ENCODE data around the gene ADAT2. TPM values are rescaled to one million over a fixed set of nuclear protein-coding genes. Genes with fewer than 3 reads are reported as not detected.

Gene ADAT2
- total and polyA plus RNA-seq, 2 of the 4 experiments (the other 2 are of a cell fraction) = 2.7 to 5.4 TPM

DNA sequence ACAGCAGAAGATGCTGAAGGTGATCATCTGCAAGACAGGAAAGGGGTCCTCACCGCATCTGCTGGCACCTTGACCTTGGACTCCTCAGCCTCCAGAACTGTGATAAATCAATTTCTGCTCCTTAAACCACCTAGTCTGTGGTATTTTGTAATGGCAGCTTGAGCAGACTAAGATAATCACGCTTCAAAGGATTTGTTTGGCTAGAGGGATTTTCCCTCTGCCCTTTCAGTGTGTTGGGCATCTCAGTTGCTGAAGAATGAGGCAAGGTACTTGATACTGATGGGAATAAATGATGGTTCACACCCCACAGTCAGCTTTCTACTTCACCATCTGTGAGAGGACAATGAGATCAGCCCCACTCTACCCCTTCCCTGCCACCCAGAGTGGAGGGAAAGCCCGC lies 60.2 kb downstream of the ADAT2 start:
- Histone ChIP-seq H3K9ac (ENCODE audit: low read depth, low read length) (no peak overlapping the region), H2BK5ac (ENCODE audit: low read depth, low read length, poor library complexity, severe bottlenecking) (no peak overlapping the region), H2AK5ac (ENCODE audit: low read depth, low read length) (no peak overlapping the region), H3K27me3 (ENCODE audit: control insufficient read depth, insufficient read depth, low read length) (peaks cover 11% of the 10 kb centered on the region), H3K18ac (ENCODE audit: low read depth, low read length) (no peak overlapping the region), H3K4me1 (ENCODE audit: control insufficient read depth, insufficient read depth, low read length) (no peaks in the 10 kb centered on the region), H3K4ac (ENCODE audit: low read depth, low read length) (no peak overlapping the region), H4K5ac (ENCODE audit: low read depth, low read length) (no peak overlapping the region), H2AFZ (replicated peaks; ENCODE audit: low read length, poor library complexity) (no peak overlapping the region), H3K23ac (ENCODE audit: low read depth, low read length) (no peak overlapping the region), H4K20me1 (ENCODE audit: insufficient read depth, low read length) (no peaks in the 10 kb centered on the region), H4K91ac (ENCODE audit: insufficient read depth, low read depth, low read length) (no peak overlapping the region), H2AK9ac (replicated peaks; ENCODE audit: low read depth, low read length, poor library complexity) (no peak overlapping the region), H3K4me3 (ENCODE audit: insufficient read depth, low read depth, low read length) (no peak overlapping the region), H2BK20ac (ENCODE audit: low read depth, low read length) (no peak overlapping the region), H3K79me1 (ENCODE audit: low read depth in 1 of 2, low read length in 2 of 2) (no peaks in the 10 kb centered on the region), H3K14ac (replicated peaks; ENCODE audit: low read depth, low read length) (no peak overlapping the region), H3K27ac (ENCODE audit: insufficient read depth, low read length) (no peak overlapping the region), H2BK120ac (ENCODE audit: low read depth, low read length) (no peak overlapping the region), H3K9me3 (ENCODE audit: control insufficient read depth, insufficient read depth, low read length) (no peaks in the 10 kb centered on the region), H3K4me2 (ENCODE audit: low read depth, low read length) (no peak overlapping the region), H3K9me1 (ENCODE audit: insufficient read depth, low read length) (no peaks in the 10 kb centered on the region), H4K8ac (ENCODE audit: low read depth in 2 of 2, low read length in 2 of 2) (no peak overlapping the region), H2BK15ac (ENCODE audit: low read depth, low read length) (no peak overlapping the region), H3K36me3 (ENCODE audit: control insufficient read depth, insufficient read depth, low read length) (no peaks in the 10 kb centered on the region), H3K56ac (ENCODE audit: extremely low read depth, insufficient read depth, low read length) (no peak overlapping the region)
- ATAC-seq (ENCODE audit: low read depth) (no peak), DNase-seq (no peak)
- intact Hi-C loops (cut with micrococcal nuclease) (no loop called here), in situ Hi-C loops (cut with MboI; ENCODE audit: low sequenced_read_pairs) (no loop called here), dilution Hi-C loops (cut with HindIII; ENCODE audit: low sequenced_read_pairs, unreplicated experiment) (no loop called here)
- ChIA-PET POLR2A (ENCODE audit: unreplicated experiment) (no interaction called here), CTCF (no interaction called here)
- 83% methylated on average over 1 of the region's 3 CpGs; no CpG with 5 or more reads in 1 of the 2 experiments for WGBS, 2 experiments (ENCODE audit: extremely low coverage in 2 of 2, insufficient read length in 1 of 2)
- BruUV-seq (replicated peaks) = no TSS peak
- TF ChIP-seq, protein P1, sequence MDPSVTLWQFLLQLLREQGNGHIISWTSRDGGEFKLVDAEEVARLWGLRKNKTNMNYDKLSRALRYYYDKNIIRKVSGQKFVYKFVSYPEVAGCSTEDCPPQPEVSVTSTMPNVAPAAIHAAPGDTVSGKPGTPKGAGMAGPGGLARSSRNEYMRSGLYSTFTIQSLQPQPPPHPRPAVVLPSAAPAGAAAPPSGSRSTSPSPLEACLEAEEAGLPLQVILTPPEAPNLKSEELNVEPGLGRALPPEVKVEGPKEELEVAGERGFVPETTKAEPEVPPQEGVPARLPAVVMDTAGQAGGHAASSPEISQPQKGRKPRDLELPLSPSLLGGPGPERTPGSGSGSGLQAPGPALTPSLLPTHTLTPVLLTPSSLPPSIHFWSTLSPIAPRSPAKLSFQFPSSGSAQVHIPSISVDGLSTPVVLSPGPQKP (IDR thresholded peaks at IDR 0.05; ENCODE audit: borderline replicate concordance, low read depth, low read length) = no peak
- TF ChIP-seq SMC3 (IDR thresholded peaks at IDR 0.05; ENCODE audit: low read depth, low read length) (no peak), CHD1 (IDR thresholded peaks at IDR 0.05; ENCODE audit: low read depth, low read length) (no peak), POLR2A (IDR thresholded peaks at IDR 0.05; ENCODE audit: low read depth, low read length) (no peak), RAD21 (IDR thresholded peaks at IDR 0.05; ENCODE audit: low read length) (no peak), RFX5 (IDR thresholded peaks at IDR 0.05; ENCODE audit: low read depth, low read length) (no peak), BHLHE40 (IDR thresholded peaks at IDR 0.05; ENCODE audit: low read depth, low read length) (no peak), RCOR1 (IDR thresholded peaks at IDR 0.05; ENCODE audit: insufficient replicate concordance, low read length) (no peak), FOS (IDR thresholded peaks at IDR 0.05; ENCODE audit: low read depth, low read length) (no peak), CEBPB (IDR thresholded peaks at IDR 0.05; ENCODE audit: low read depth, low read length) (no peak), MAFK (IDR thresholded peaks at IDR 0.05; ENCODE audit: low read depth, low read length) (no peak)
- TF ChIP-seq, protein P2, sequence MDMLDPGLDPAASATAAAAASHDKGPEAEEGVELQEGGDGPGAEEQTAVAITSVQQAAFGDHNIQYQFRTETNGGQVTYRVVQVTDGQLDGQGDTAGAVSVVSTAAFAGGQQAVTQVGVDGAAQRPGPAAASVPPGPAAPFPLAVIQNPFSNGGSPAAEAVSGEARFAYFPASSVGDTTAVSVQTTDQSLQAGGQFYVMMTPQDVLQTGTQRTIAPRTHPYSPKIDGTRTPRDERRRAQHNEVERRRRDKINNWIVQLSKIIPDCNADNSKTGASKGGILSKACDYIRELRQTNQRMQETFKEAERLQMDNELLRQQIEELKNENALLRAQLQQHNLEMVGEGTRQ (IDR thresholded peaks at IDR 0.05; ENCODE audit: low read depth, low read length) = no peak
- TF ChIP-seq, protein P3, sequence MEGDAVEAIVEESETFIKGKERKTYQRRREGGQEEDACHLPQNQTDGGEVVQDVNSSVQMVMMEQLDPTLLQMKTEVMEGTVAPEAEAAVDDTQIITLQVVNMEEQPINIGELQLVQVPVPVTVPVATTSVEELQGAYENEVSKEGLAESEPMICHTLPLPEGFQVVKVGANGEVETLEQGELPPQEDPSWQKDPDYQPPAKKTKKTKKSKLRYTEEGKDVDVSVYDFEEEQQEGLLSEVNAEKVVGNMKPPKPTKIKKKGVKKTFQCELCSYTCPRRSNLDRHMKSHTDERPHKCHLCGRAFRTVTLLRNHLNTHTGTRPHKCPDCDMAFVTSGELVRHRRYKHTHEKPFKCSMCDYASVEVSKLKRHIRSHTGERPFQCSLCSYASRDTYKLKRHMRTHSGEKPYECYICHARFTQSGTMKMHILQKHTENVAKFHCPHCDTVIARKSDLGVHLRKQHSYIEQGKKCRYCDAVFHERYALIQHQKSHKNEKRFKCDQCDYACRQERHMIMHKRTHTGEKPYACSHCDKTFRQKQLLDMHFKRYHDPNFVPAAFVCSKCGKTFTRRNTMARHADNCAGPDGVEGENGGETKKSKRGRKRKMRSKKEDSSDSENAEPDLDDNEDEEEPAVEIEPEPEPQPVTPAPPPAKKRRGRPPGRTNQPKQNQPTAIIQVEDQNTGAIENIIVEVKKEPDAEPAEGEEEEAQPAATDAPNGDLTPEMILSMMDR (conservative IDR thresholded peaks at IDR 0.05; ENCODE audit: low read depth, low read length) = no peak
